Right cardiac atrium (tissue), 5 donors: ENCODE data around the gene NUP205. TPM values are rescaled to one million over a fixed set of nuclear protein-coding genes. Genes with fewer than 3 reads are reported as not detected.

Experiments used
- ATAC-seq, 2 donors: fragments of 200-7000 bp; cut with Tn5 transposase; one replicate each; pipeline versions ENCODE4 v1.8.0 to v1.9.1; 2020; ENCODE audit warnings: moderate library complexity in 2 of 2, mild to moderate bottlenecking in 1 of 2
- DNase-seq, 3 donors: peaks; one replicate each; pipeline ENCODE4 v3.0.0-alpha.2; 2020
- H3K27ac ChIP-seq: one replicate; pipeline ENCODE4 v1.5.1; 2013; ENCODE audit warnings: mild to moderate bottlenecking, low read length, control low read depth, moderate library complexity
- H3K27me3 ChIP-seq: one replicate; pipeline ENCODE4 v1.6.1; 2013; ENCODE audit not compliant: control insufficient read depth, insufficient read depth
- H3K4me1 ChIP-seq: one replicate; pipeline ENCODE4 v1.6.1; 2013; ENCODE audit warnings: low read length; ENCODE audit not compliant: control insufficient read depth, insufficient read depth
- H3K4me3 ChIP-seq: one replicate; pipeline ENCODE4 v1.5.1; 2013; ENCODE audit warnings: low read length, control low read depth
- H3K9me3 ChIP-seq: one replicate; pipeline ENCODE4 v1.6.1; 2013; ENCODE audit warnings: low read length; ENCODE audit not compliant: control insufficient read depth
- WGBS: extraction: QIAGEN DNeasy Blood & Tissue Kit; methylation state at CpG from one replicate; pipeline ENCODE4 v1.1.7; 2013; 5-methylcytosine and 5-hydroxymethylcytosine counted together
- intact Hi-C, 4 donors: fragments of 100-400 bp; cut with DNase I; formaldehyde crosslinking; loops; one replicate each; pipeline versions ENCODE4 v1.11.0 to v1.14.0; 2022 to 2023
- long read RNA-seq, 4 donors: library from polyadenylated mRNA; unstranded; transcript quantifications; one replicate each; pipeline ENCODE4 v2.0.0, GENCODE V29; 2020 to 2021
- polyA plus RNA-seq: library from polyadenylated mRNA; stranded (reverse); fragments of 200-250 nt; gene quantifications from one replicate; pipeline ENCODE4 v1.2.3, GENCODE V29; 2013
- total RNA-seq, 4 donors: library from RNA; stranded (reverse); fragmentation: NEBNext Ultra II Directional; extraction: Animal tissue kit (Norgen Biotek cat#: 25700); gene quantifications; one replicate each; pipeline ENCODE4 v1.2.1, GENCODE V29; 2021
- donor health status: healthy with polysubstance abuse.
- donor health status: DM: no; HTN: yes; CAD: no.
- donor health status: DM: no; HTN: no; CAD: no.
- donor health status: DM: no; HTN: yes; CAD: no; lungs with severe emphysema.
- donor health status: DM: yes; HTN: yes; CAD: no.

The NUP205 gene
- total RNA-seq: 10 to 100 TPM; 14.4 to 22.1 (median 19.6) TPM
- polyA plus RNA-seq: 12.2 TPM
- long read RNA-seq, donor 1, full-length matches to known transcripts: 3 of 5 reads
- long read RNA-seq, donor 1, partial matches to known transcripts: 2 of 5 reads
- long read RNA-seq, donor 1, other reads (novel, unspliced or antisense): 0 of 5 reads
- long read RNA-seq, donor 2, full-length matches to known transcripts: 3 of 4 reads
- long read RNA-seq, donor 2, partial matches to known transcripts: 0 of 4 reads
- long read RNA-seq, donor 2, other reads (novel, unspliced or antisense): 1 of 4 reads
- long read RNA-seq, donor 3, full-length matches to known transcripts: 7 of 12 reads
- long read RNA-seq, donor 3, partial matches to known transcripts: 5 of 12 reads
- long read RNA-seq, donor 3, other reads (novel, unspliced or antisense): 0 of 12 reads
- long read RNA-seq, donor 4, full-length matches to known transcripts: 3 of 5 reads
- long read RNA-seq, donor 4, partial matches to known transcripts: 2 of 5 reads
- long read RNA-seq, donor 4, other reads (novel, unspliced or antisense): 0 of 5 reads

- 3% methylated on average over 38 of the region's 38 CpGs for WGBS
- Histone ChIP-seq H3K9me3 (no peaks in the 10 kb centered on the region), H3K27ac (peak within 1 kb of the TSS; percentile 100), H3K27me3 (no peaks in the 10 kb centered on the region), H3K4me3 (peak within 1 kb of the TSS; percentile 80), H3K4me1 (peaks cover 2% of the 10 kb centered on the region)
- ATAC-seq (peak; percentile 95), DNase-seq (peak; percentile 70 to 87 (median 86))
- intact Hi-C loops: loop anchor here (2.0 to 5.0 kb wide), 3 partner anchors 45 to 277 kb away; no protein-coding TSS in a partner anchor
These were observed at the start of gene NUP205 for GRCh38 chr7:135557455-135558336. NUP205 (plus strand) TSS chr7:135557917; CDS start chr7:135557945, 28 bp downstream.

- Histone ChIP-seq H3K9me3 (no peaks in the 10 kb centered on the region), H3K4me1 (peaks cover 2% of the 10 kb centered on the region), H3K27me3 (no peaks in the 10 kb centered on the region), H3K4me3 (peak overlapping the region; percentile 98), H3K27ac (peak overlapping the region; percentile 98)
- under 1% methylated on average over 17 of the region's 17 CpGs for WGBS
- intact Hi-C loops: loop anchor here in 1 of 4 donors (10.0 kb wide), 1 partner anchor 114 kb away; no protein-coding TSS in a partner anchor
- no peak for DNase-seq
- peak; percentile 1 to 21 for ATAC-seq
These were observed 48.7 kb upstream of the NUP205 start for GRCh38 chr7:135508883-135509588.

- peak in 1 of 2 donors; percentile 84 for ATAC-seq
- WGBS: under 1% methylated on average over 14 of the region's 14 CpGs
These were observed 48.2 kb upstream of the NUP205 start for GRCh38 chr7:135509589-135509838.

GRCh38 chr7:135509839-135510591, 47.7 kb upstream of the NUP205 start, which contains the start of gene CNOT4:
CNOT4 (minus strand) TSS chr7:135510102; CDS start chr7:135438331, 71,771 bp downstream.
- ATAC-seq (peak; percentile 99), DNase-seq (peak; percentile 97 to 99 (median 98))
- intact Hi-C loops: loop anchor here in 2 of 4 donors (5.0 to 10.0 kb wide), 2 partner anchors 115 to 228 kb away; no protein-coding TSS in a partner anchor
- no peaks in the 10 kb centered on the region for H3K27me3 ChIP-seq
- H3K9me3 ChIP-seq: no peaks in the 10 kb centered on the region
- peak within 1 kb of the TSS; percentile 98 for H3K4me3 ChIP-seq
- under 1% methylated on average over 55 of the region's 55 CpGs for WGBS
- peak within 1 kb of the TSS; percentile 98 for H3K27ac ChIP-seq
- H3K4me1 ChIP-seq: peaks cover 2% of the 10 kb centered on the region

More at GRCh38 chr7:135509589-135509838, 48.2 kb upstream of the NUP205 start:
- no peak for DNase-seq
- Histone ChIP-seq H3K4me1 (peaks cover 2% of the 10 kb centered on the region), H3K27me3 (no peaks in the 10 kb centered on the region), H3K9me3 (no peaks in the 10 kb centered on the region), H3K4me3 (peak overlapping the region; percentile 98), H3K27ac (peak overlapping the region; percentile 98)
- intact Hi-C loops: loop anchor here in 1 of 4 donors (10.0 kb wide), 1 partner anchor 115 kb away; no protein-coding TSS in a partner anchor

- H3K4me1 ChIP-seq: peaks cover 2% of the 10 kb centered on the region
- no peaks in the 10 kb centered on the region for H3K9me3 ChIP-seq
- WGBS: 2% methylated on average over 17 of the region's 17 CpGs
- no peaks in the 10 kb centered on the region for H3K27me3 ChIP-seq
- intact Hi-C loops: loop anchor here in 1 of 4 donors (5.0 kb wide), 1 partner anchor 228 kb away; no protein-coding TSS in a partner anchor
- H3K27ac ChIP-seq: no peak overlapping the region
- DNase-seq (no peak), ATAC-seq (no peak)
- peak overlapping the region; percentile 98 for H3K4me3 ChIP-seq
These were observed 47.0 kb upstream of the NUP205 start for GRCh38 chr7:135510592-135511183.

GRCh38 chr7:135512135-135512887, 45.4 kb upstream of the NUP205 start:
- intact Hi-C loops: loop anchor here in 1 of 4 donors (2.0 to 5.0 kb wide), 2 partner anchors 46 to 230 kb away; no protein-coding TSS in a partner anchor
- Histone ChIP-seq H3K4me3 (no peak overlapping the region), H3K9me3 (no peaks in the 10 kb centered on the region), H3K27ac (no peak overlapping the region), H3K27me3 (no peaks in the 10 kb centered on the region), H3K4me1 (peaks cover 2% of the 10 kb centered on the region)
- WGBS: 93% methylated on average over 2 of the region's 2 CpGs
- ATAC-seq (no peak), DNase-seq (no peak)

GRCh38 chr7:135514856-135515255, 42.9 kb upstream of the NUP205 start:
- 74% methylated on average over 3 of the region's 3 CpGs for WGBS
- H3K27ac ChIP-seq: no peak overlapping the region
- ATAC-seq (no peak), DNase-seq (no peak)
- intact Hi-C loops: loop anchor here in 1 of 4 donors (5.0 kb wide), 1 partner anchor 233 kb away; no protein-coding TSS in a partner anchor
- H3K9me3 ChIP-seq: no peaks in the 10 kb centered on the region
- no peaks in the 10 kb centered on the region for H3K27me3 ChIP-seq
- H3K4me3 ChIP-seq: no peak overlapping the region
- peaks cover 2% of the 10 kb centered on the region for H3K4me1 ChIP-seq

- DNase-seq: no peak
- Histone ChIP-seq H3K9me3 (no peaks in the 10 kb centered on the region), H3K27me3 (no peaks in the 10 kb centered on the region), H3K4me1 (no peaks in the 10 kb centered on the region), H3K4me3 (no peak overlapping the region), H3K27ac (no peak overlapping the region)
- WGBS: 68% methylated on average over 3 of the region's 3 CpGs
- ATAC-seq: no peak
- intact Hi-C loops: no loop called here
These were observed 40.7 kb upstream of the NUP205 start for GRCh38 chr7:135517060-135517459.

- Histone ChIP-seq H3K27ac (no peak overlapping the region), H3K4me1 (no peaks in the 10 kb centered on the region), H3K9me3 (no peaks in the 10 kb centered on the region), H3K27me3 (no peaks in the 10 kb centered on the region), H3K4me3 (no peak overlapping the region)
- intact Hi-C loops: no loop called here
- DNase-seq: no peak
- 93% methylated on average over 1 of the region's 1 CpG for WGBS
- ATAC-seq: no peak
These were observed 39.0 kb upstream of the NUP205 start for GRCh38 chr7:135518748-135519147.
